ENCODE measurements around the gene HES5. TPM values are rescaled to one million over a fixed set of nuclear protein-coding genes. Genes with fewer than 3 reads are reported as not detected.
"Not testable (repeated sequence)": the region's sequence is repeated elsewhere in the genome, so short reads cannot be mapped to it uniquely, and the experiment has no call there.

HES5 gene
- total RNA-seq, 1 donor from 2014 or later = 41.2 TPM

- not testable (repeated sequence) for FAIRE-seq; DNase-seq (ENCODE audit: low spot score in 2 of 2)
Observed at GRCh38 chr1:2549367-2550029, 19.4 kb upstream of the HES5 start.

- DNase-seq (ENCODE audit: low spot score in 2 of 2) (peak; percentile 88 to 89), FAIRE-seq (no peak)
Observed at GRCh38 chr1:2548068-2548589, 18.1 kb upstream of the HES5 start.

GRCh38 chr1:2547210-2548067 is 17.4 kb upstream of the HES5 start:
- FAIRE-seq (no peak), DNase-seq (ENCODE audit: low spot score in 2 of 2) (no peak)

- no peak for FAIRE-seq
- peak; percentile 78 to 79 for DNase-seq (ENCODE audit: low spot score in 2 of 2)
Observed at GRCh38 chr1:2546515-2547209, 16.6 kb upstream of the HES5 start.

- FAIRE-seq (no peak), DNase-seq (ENCODE audit: low spot score in 2 of 2) (peak; percentile 91 to 95)
Observed at GRCh38 chr1:2545754-2546514, 15.9 kb upstream of the HES5 start.

GRCh38 chr1:2544875-2545640 is 15.0 kb upstream of the HES5 start:
- DNase-seq (ENCODE audit: low spot score in 2 of 2) = peak in 1 of 2 donors; percentile 64
- no peak for FAIRE-seq

GRCh38 chr1:2544093-2544874 is 14.2 kb upstream of the HES5 start:
- DNase-seq (ENCODE audit: low spot score in 2 of 2) = no peak
- no peak for FAIRE-seq

GRCh38 chr1:2543543-2544092 is 13.6 kb upstream of the HES5 start:
- FAIRE-seq = no peak
- DNase-seq (ENCODE audit: low spot score in 2 of 2) = peak in 1 of 2 donors; percentile 74

GRCh38 chr1:2542246-2542915 is 12.3 kb upstream of the HES5 start:
- DNase-seq (ENCODE audit: low spot score in 2 of 2) = no peak
- no peak for FAIRE-seq

GRCh38 chr1:2541619-2542245 is 11.7 kb upstream of the HES5 start:
- FAIRE-seq (no peak), DNase-seq (ENCODE audit: low spot score in 2 of 2) (no peak)

GRCh38 chr1:2540816-2541492 is 10.9 kb upstream of the HES5 start:
- FAIRE-seq (no peak), DNase-seq (ENCODE audit: low spot score in 2 of 2) (no peak)

- DNase-seq (ENCODE audit: low spot score in 2 of 2) = no peak
- FAIRE-seq = no peak
Observed at GRCh38 chr1:2539312-2539907, 9.3 kb upstream of the HES5 start.

GRCh38 chr1:2538872-2539271 is 8.8 kb upstream of the HES5 start:
- FAIRE-seq = no peak

GRCh38 chr1:2538376-2538775 is 8.3 kb upstream of the HES5 start:
- FAIRE-seq = no peak
- no peak for DNase-seq (ENCODE audit: low spot score in 2 of 2)

More at GRCh38 chr1:2538872-2539271, 8.8 kb upstream of the HES5 start:
- no peak for DNase-seq (ENCODE audit: low spot score in 2 of 2)

- FAIRE-seq (no peak), DNase-seq (ENCODE audit: low spot score in 2 of 2) (no peak)
Observed at GRCh38 chr1:2537784-2538115, 7.7 kb upstream of the HES5 start.

- no peak for DNase-seq (ENCODE audit: low spot score in 2 of 2)
- no peak for FAIRE-seq
Observed at GRCh38 chr1:2535981-2536380, 5.9 kb upstream of the HES5 start.

All from frontal cortex (tissue), 4 donors.